HG02884 (cell line): ENCODE results near the gene GPR156.
"Not testable (repeated sequence)": the region's sequence is repeated elsewhere in the genome, so short reads cannot be mapped to it uniquely, and the experiment has no call there.

Source experiments
- ATAC-seq: cut with Tn5 transposase; IDR thresholded peaks from one replicate; pipeline ENCODE4 v1.9.1; 2021; ENCODE audit warnings: mild to moderate bottlenecking, moderate library complexity; ENCODE audit not compliant: unreplicated experiment

Gene GPR156

DNA sequence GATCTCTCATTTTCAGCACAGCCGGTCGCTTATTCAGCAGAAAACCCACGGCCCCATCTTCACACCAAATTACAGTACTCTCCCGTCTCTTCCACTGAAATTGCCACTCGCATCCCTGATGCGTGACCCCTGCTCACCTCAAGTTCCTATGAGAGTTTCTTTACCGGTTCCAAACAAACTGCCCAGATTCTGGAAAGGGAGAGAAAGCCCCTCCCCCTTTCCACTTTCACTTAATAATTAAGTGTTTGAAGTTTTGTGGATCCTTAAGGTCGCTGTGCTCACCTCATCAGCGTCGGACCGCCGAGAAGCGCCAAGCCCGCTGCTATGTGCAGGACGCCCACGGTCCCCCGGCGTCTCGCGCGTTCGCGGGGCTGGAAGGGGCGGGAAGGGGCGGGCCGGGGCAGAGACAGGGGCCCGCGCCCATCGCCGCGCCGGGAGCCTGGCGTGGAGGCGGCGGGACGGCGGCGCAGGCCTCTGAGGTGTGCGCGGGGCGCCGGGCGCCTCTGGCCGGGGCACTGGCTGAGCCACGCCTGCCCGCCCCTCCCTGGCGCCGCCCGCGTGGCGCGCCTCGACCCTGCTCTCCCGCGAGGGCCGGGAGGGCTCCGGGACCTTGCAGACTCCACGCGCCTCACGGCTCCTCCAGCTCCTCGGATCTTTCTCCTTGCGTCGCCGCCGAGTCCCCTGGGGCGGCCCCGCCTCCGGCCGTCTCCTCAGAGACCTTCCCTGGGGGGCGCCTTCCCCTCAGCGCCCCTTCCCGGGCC is at the start of gene GPR156:
Gene GPR156 (minus strand): TSS at position 476 of the 761 bp plus-strand sequence. CDS start 41,124 bp downstream, outside the sequence.
- ATAC-seq = no peak

DNA sequence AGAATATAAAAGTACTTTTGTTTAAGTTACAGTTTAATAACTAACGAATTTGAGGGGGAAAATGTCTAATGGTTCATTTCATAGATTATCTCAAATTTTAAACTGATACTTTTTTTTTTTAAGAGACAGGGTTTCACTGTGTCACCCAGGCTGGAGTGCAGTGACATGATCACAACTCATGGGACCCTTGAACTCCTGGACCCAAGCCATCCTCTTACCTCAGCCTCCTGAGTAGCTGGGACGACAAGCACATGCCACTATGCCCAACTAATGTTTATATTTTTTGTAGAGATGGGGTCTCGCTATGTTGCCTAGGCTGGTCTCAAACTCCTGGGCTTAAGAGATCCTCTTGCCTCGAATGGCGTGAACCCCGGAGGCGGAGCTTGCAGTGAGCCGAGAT is 47.6 kb upstream of the GPR156 start:
- no peak for ATAC-seq

DNA sequence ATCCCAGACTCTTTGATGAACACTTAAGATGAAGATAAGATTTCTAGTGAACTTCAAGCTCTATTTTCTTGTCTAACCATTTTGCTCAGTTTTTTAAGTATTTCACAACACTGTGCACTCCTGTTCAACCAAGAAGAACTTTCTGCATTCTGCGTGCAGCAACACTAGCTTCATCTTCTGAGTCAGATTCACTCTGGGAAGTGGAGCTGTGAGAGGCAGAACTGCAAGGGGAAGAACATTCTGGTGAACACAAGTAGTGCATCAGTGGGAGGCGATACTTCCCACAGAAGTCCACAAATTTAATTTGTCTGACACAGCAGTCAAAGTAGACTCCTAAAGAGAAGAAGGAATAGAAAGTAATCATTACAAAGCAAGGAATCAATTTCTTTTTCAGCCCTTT is 46.1 kb upstream of the GPR156 start:
- ATAC-seq = no peak

DNA sequence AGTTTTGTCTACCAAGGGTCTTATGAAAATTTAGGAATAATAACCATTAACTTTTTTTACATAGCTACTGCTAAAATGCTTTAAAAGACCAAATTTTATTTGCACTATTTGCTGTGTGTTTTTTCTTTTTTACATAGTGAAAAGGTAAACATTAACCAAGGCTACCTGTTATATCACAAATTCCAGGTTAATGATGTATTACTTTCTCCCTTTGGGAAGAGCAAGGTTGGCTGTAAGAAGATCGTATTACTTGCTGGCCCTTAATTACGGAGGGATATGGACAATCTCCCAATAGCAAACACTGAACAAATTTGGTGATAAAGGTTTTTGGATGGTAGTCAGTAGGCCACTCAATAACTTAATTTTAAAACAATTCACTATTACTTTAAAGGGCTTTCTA is 41.8 kb upstream of the GPR156 start:
- ATAC-seq = no peak

DNA sequence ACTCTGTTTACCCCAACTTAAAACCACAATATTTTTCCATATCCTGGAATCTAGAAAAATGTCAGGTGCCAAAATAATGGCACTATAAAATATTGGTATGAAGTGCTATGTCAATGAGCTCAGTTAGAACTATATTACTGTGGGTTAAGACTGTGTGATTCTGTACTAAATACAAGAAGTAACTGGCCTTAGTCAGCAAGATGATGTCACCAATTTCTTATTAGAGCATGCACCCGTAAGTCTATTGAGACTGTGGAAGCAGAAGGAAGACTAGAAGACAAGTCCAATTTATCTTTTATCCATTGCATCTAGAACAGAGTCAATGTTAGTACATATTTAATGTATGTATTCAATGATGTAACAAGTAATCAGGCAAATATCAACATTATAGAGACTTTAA is 39.2 kb upstream of the GPR156 start:
- no peak for ATAC-seq

DNA sequence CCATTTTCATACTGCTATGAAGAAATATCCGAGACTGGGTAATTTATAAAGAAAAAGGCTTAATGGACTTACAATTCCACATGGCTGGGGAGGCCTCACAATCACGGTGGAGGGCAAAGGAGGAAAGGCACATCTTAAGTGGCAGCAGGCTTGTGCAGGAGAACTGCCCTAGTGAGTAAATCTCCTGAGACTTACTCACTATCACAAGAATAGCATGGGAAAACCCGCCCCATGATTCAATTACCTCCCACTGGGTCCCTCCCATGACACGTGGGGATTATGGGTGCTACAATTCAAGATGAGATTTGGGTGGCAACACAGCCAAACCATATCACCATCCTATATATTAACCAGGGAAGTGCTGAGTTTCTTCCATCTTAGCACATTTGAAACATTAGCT is 38.7 kb upstream of the GPR156 start:
- ATAC-seq = not testable (repeated sequence)

DNA sequence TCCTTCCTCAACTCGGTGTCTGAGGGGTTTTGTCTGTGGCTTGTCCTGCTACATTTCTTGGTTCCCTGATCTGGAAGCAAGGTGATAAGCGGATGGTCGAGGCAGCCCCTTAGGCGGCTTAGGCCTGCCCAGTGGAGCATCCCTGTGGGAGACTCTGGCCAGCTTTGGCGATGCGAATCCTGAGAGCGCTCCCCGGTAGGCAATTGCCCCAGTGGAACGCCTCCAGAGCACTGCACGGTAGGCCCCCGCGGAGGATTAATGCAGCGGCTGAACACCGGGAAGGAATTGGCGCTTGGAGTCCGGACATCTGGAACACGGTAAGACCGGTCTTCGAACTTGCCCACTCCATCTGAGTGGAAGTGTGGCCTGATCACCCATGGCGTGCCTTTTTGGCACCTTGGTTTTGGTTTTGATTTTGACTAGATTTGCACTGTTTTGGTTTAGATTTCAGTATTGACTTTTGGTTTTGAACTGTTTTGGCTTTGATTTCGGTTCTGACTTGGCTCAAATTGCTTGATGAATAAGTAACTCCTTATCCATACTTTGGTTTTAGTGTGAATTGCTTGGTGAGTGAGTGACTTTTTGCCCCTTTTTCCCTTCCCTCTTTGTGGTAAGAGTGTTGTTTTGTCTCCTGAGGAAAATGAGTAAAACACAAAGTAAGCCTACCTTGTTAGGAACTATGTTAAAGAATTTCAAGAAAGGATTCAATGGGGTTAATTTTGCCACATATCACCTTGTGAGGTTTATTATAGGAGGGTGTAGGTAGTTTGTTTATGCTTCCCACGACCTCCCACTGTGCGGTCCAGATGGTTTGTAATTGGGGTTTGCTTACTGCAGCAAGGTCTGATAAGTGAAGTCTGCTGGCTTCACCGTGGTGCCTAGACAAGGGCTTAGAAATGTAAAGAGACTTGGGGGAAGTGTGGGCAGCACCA is 27.1 kb upstream of the GPR156 start:
- no peak for ATAC-seq

DNA sequence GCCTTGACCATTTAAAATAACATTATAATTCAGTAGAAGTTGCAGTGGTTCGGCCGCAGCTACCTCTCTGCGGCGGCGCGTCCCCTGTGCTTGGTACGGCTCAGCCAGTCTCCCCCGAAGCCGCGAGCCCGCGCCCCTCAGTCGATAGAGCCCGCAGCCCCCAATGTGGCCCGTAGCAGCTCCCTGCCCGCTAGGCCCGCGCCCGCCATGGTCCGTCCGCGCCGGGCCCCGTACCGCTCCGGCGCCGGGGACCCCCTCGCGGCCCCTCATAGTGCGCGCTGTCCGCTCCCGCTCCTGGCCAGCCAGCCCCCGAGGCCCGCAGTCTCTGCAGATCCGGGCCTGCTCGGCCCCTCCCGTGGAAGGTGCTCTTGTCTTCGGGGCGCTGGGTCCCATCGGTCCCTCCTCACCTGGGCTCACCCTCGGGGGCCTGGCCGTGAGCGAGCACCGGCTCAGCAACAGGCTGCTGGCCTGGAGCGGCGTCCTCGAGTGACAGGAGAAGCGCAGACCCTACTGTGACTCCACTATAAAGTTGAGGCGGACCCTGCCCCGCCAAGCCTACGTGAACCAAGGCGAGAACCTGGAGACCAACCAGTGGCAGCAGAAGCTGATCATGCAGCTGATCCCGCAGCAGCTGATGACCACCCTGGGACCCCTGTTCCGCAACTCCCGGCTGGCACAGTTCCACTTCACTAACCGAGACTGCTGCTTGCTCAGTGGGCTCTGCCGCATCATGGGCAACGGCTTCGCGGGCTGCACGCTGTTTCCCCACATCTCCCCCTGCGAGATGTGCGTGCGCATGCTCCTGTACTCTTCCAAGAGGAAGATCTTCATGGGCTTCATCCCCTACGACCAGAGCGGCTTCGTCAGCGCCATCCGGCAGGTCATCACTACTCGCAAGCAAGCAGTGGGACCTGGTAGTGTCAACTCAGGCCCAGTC is 21.8 kb upstream of the GPR156 start:
- ATAC-seq = no peak

DNA sequence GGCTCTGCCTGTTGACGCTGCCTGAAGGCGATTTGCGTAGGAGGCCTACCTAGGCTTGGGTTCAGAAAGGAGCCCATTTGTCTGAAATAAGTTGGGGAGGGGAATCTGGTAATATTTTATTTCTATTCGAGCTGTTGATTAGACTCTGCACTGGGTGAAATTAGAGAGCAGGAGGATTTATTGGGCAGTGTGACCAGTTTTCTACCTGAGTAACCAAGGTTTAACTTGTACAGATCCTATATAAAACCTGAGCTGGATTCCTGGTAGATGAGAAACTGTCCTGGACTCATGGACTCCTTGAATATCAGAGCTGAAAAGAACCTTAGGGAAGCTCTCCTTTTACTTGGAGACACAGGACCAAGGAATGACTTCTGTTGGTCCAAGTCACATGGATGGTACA is 19.6 kb upstream of the GPR156 start:
- no peak for ATAC-seq

DNA sequence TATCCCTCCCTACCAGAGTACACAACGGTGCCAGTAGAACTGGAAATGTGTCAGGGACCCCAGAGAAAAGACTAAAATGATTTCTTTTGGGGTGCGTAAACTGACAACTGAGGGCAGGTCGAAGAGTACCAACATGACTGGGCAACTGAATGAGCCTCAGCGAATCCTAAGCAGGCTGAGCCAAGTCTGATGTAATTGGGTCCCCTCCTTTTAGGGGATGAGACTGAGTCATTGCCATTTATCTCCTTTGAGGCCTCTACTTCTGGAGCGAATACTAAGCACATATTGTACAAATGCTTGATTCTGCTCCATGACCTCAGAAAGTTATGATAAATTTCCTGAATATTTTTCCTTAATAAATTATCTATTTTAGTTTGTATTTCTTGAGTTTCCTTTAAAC is 17.3 kb upstream of the GPR156 start:
- no peak for ATAC-seq

DNA sequence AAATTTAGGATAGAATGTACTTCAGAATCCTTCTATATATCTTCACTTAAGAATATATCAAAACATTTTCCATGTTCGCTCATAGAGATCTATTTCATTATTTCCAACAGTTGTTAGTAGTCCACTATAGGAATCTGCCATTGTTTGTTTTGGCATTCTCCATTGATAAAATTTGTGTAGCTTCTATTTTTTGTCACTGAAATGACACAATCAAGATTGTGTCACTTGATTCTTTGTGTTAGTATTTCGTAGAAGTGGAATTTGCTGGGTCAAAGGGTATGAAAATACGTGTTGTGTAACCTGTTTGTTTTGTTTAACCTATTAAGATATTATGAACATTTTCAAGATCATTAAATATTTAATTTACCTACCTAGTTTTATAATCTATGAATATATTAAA is 15.9 kb upstream of the GPR156 start:
- ATAC-seq = no peak

DNA sequence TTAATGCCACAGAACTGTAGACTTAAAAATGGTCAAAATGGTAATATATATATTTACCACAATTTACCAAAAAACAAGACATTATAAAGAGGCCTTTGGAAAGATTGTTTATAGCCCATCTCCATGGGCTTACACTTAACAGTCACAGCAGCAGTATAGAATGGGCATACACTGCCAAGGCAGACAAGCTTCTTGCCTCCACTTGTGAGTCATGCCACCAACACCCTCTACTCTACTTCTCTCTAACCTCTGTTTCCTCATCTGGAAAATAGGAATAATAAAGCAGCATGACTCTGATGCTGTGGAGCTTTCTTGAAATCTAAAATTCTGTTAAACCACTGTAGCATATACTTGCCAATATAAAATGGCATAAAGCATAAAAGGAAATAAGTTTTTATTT is 14.4 kb upstream of the GPR156 start:
- ATAC-seq = no peak

DNA sequence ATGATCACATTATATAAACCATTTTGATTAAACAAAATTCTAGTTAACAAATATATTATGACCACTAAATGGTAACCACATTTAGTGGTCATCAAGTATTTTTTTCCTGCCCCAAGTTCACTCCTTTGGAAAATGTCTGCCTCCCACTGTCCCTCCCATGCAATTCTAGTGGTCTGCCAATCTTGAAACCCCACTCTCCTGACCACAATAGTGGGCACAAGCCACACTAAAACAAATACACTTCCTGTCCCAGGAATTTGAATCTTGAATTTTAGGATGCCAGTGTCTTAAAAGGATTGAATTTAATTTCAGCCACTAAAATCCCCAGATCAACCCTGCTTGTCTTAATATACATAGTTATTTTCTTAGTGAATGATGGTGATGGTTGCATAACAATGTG is 14.0 kb upstream of the GPR156 start:
- no peak for ATAC-seq

DNA sequence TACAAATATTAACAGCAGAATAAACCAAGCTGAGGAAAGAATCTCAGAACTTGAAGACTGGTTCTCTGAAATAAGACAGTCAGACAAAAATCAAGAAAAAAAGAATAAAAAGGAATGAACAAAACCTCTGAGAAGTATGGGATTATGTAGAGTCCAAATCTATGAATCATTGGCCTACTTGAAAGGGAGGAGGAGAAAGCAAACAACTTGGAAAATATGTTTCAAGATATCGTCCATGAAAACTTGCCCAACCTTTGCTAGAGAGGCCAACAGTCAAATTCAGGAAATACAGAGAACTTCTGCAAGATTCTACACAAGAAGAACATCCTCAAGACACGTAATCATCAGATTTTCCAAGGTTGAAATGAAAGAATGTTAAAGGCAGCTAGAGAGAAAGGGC is 6.5 kb upstream of the GPR156 start:
- not testable (repeated sequence) for ATAC-seq

DNA sequence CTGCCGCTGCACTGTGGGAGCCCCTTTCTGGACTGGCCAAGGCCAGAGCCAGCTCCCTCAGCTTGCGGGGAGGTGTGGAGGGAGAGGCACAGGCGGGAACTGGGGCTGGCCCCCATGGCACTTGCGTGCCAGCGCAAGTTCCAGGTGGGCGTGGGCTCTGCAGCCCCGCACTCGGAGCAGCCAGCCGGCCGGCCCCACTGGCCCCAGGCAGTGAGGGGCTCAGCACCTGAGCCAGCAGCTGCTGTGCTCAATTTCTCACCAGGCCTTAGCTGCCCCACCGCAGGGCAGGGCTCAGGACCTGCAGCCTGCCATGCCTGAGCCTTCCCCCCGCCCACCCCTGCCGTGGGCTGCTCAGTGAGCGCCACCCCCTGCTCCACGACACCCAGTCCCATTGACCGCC is 4.6 kb upstream of the GPR156 start:
- ATAC-seq = no peak

DNA sequence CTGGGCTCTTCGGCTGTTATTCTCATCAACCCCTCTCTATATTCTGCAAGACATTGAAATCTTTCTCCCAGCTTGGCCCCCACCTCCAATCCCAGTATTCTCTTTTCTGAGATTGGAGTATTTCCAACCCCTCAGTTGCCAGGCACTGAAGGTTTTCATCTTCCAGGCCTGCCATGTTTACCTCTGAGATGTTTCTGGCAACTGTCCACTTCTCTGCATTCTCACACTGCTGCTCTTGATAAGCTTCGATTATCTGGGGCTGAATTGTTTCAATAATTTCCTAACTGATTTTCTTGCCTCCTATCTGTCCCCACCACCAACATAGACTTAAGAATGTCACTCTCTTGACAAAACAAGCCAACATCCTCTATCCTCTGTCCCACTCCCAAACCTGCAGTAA is 1.4 kb upstream of the GPR156 start:
- no peak for ATAC-seq

DNA sequence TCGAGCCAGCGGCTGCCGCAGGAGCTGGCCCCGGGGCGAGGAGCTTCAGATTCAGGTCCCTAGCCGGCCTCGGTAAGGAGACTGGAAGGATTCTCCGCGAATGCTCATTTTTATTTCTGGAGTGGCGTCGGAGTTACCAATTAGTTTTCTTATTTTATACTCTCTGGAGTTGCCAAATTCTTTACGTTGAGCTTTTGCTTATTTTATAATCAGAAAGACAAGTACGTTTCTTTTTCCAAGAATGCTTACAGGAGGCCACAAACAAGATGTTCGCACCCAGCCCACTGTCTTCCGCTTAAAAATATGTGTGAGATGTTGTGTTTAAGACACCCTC is 453 bp upstream of the GPR156 start:
- no peak for ATAC-seq

DNA sequence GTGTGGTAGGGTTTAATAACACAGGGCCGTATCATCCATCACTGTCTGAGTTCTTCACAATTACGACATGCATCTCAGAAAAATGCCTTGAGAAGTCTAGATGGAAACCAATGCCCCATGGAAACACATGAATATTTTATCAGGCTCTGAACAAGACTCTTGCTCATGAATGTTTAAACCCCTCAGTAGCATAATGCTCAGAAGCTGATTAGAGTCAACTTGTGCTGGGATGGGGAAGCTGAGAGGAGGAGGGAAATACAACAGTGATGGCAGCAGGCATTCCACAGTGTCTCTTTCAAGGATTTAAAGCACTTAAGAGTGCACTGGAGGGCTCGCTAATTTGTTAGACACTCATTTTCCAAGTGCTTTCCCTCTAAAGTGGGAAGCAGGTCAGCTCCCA is 3.8 kb downstream of the GPR156 start:
- no peak for ATAC-seq

DNA sequence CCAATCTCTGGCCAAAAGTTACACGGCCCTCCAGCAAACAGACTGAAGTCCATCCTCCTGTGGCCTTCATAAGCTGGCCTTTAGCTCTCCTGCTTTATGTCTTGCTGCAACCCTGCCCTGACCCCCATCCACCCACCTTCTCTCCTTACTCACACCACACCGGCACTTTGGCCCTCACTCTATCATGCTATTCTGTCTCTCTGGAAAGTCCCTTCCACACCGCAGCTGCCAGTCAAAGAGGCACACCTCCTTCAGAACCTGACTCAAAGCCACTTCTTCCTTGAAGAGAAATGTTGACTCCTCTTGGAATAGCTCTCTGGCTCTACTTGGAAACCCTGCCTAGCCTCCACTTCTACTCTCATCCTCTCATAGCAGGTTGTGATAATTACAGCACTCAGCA is 4.5 kb downstream of the GPR156 start:
- no peak for ATAC-seq

DNA sequence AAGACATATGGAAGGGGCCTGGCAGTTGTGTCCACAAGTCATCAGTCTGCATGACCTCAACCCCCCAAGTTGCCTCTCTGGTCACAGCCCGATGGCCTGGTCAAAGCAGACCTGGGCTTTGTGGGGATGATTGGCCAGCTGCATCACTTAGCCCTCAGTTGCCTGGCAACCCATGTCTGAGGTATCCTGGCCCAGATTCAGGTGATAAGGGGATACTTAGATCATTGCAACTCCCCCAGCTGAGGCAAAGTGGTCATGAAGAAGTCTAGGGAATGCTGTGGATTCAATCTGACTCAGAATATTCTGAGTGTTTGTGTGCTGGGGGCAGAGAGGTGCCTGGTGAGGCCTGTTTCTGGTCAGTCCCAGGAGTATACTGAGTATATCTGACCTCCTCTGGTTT is 5.0 kb downstream of the GPR156 start:
- ATAC-seq = no peak

DNA sequence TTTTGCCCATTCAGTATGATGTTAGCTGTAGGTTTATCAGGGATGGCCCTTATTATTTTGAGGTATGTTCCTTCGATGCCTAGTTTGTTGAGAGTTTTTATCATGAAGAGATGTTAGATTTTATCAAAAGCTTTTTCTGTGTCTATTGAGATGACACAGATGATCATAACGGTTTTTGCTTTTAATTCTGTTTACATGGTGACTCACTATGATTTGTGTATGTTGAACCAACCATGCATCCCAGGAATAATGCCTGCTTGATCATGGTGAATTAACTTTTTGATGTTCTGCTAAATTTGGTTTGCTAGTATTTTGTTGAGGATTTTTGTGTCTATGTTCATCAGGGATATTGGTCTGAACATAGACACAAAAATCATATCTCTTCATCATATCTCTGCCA is 8.3 kb downstream of the GPR156 start:
- ATAC-seq = no peak
